Measurements from ENCODE around the gene TRANK1.

GRCh38 chr3:36840453-36840921, 104.4 kb downstream of the TRANK1 start:
- TF ChIP-seq EZH2 (IDR thresholded peaks at IDR 0.05; ENCODE audit: borderline replicate concordance, insufficient read depth, low read length, poor library complexity, severe bottlenecking) (no peak), TAF1 (IDR thresholded peaks at IDR 0.05; ENCODE audit: low read depth) (no peak), POLR2AphosphoS5 (IDR thresholded peaks at IDR 0.05) (no peak), EP300 (conservative IDR thresholded peaks at IDR 0.05; ENCODE audit: poor library complexity, severe bottlenecking) (no peak), RAD21 (conservative IDR thresholded peaks at IDR 0.05) (no peak), MXI1 (conservative IDR thresholded peaks at IDR 0.05; ENCODE audit: poor library complexity, severe bottlenecking) (no peak)
- TF ChIP-seq, protein P1, sequence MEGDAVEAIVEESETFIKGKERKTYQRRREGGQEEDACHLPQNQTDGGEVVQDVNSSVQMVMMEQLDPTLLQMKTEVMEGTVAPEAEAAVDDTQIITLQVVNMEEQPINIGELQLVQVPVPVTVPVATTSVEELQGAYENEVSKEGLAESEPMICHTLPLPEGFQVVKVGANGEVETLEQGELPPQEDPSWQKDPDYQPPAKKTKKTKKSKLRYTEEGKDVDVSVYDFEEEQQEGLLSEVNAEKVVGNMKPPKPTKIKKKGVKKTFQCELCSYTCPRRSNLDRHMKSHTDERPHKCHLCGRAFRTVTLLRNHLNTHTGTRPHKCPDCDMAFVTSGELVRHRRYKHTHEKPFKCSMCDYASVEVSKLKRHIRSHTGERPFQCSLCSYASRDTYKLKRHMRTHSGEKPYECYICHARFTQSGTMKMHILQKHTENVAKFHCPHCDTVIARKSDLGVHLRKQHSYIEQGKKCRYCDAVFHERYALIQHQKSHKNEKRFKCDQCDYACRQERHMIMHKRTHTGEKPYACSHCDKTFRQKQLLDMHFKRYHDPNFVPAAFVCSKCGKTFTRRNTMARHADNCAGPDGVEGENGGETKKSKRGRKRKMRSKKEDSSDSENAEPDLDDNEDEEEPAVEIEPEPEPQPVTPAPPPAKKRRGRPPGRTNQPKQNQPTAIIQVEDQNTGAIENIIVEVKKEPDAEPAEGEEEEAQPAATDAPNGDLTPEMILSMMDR (IDR thresholded peaks at IDR 0.05; ENCODE audit: poor library complexity, severe bottlenecking) = no peak
